Embryonic facial prominence (tissue), 1 donor: ENCODE results near the gene KCNK17.

Source experiments
- DNase-seq: peaks from one replicate; pipeline ENCODE4 v3.0.0-alpha.2; 2016; ENCODE audit errors: extremely low spot score

The KCNK17 gene

GRCh38 chr6:39338397-39338796, 24.2 kb upstream of the KCNK17 start:
- no peak for DNase-seq

- DNase-seq = no peak
Measured at GRCh38 chr6:39335780-39336545, 21.7 kb upstream of the KCNK17 start.

DNA sequence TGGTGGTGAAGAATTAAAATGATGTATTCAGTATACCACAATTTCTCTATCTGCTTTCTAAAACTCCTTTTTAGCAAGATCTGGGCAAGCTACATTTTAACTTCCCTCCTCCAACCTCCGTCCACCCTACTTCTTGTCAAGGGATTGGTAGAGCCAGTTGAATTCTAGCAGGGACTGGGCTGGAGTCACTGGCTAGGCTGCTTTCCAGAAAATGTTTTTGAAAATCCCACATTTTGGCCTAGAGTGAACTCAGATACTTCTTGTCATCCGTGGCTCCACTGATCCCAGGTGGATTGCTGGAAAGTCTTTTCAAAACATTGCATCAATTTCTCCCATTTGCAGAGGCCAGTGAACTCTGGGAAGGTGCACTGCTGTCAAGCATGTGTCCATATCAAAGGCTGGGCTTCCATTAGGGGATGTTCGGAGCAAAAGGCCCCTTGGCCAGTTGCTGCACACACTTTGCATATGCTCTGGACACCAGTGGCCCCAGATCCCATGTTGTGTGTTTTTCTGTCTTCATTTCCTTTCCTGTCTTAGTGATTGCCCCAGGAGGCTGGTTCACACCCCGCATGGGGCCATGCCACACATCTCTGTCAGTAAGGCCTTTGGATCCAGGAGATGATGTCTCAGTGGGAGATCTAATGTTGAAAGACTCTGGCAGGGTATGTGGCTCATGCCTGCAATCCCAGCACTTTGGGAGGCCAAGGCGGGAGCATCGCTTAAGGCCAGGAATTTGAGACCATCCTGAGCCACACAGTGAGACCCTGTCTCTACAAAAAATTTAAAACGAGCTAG, 19.6 kb upstream of the KCNK17 start:
- DNase-seq = no peak

GRCh38 chr6:39330476-39330875, 16.3 kb upstream of the KCNK17 start:
- no peak for DNase-seq

- DNase-seq = no peak
Measured at GRCh38 chr6:39330057-39330456, 15.8 kb upstream of the KCNK17 start.

DNA sequence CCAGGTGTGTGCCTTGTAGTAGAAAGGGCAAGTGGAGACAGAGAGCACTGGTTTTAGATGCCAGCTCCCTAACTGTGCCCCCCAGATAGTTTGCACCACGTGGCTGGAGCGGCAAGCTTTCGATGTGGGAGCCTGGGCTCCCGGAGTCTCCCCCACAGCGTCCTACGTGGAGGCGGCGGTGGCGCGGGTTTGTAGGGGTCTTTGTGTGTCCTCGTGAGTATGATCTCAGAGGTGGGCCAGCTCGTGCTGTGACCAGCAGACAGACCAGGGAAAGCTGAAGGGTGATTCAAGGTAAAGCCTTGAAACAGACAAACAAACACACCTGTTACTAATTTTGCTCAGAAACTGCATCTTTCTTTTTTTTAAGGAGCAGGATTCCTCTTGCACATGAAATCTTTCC, 13.8 kb upstream of the KCNK17 start:
- no peak for DNase-seq

GRCh38 chr6:39327507-39327906, 13.3 kb upstream of the KCNK17 start:
- DNase-seq = no peak

- no peak for DNase-seq
Measured at GRCh38 chr6:39322306-39322850, 8.2 kb upstream of the KCNK17 start, which contains the start of gene KCNK16. Gene KCNK16, minus strand, starts transcription at chr6:39322702. Its CDS starts 162 bp downstream, at chr6:39322540.

- no peak for DNase-seq
Measured at GRCh38 chr6:39321761-39322160, 7.5 kb upstream of the KCNK17 start.

GRCh38 chr6:39320363-39320984, 6.3 kb upstream of the KCNK17 start:
- DNase-seq = no peak

- DNase-seq = no peak
Measured at GRCh38 chr6:39319621-39320362, 5.6 kb upstream of the KCNK17 start.

DNA sequence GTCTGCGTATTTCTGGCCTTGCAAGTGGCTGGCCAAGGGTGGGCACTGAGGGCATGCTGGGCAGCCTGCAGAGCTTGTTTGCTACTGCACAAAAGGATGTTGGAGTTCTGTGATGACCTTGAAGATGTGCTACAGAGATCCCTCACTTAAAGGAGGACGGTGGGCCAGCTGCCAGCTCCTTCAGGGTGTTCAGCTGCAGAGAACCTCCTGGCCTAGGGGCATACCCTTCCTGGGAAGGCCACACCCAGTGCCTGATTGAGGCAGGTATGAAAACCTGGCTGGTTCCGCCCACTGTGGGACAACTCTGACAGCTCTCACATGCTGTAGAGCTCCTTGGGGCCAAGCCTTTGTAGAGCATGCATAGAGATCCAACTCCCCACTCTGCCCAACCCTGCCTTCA, 3.0 kb upstream of the KCNK17 start:
- no peak for DNase-seq

DNA sequence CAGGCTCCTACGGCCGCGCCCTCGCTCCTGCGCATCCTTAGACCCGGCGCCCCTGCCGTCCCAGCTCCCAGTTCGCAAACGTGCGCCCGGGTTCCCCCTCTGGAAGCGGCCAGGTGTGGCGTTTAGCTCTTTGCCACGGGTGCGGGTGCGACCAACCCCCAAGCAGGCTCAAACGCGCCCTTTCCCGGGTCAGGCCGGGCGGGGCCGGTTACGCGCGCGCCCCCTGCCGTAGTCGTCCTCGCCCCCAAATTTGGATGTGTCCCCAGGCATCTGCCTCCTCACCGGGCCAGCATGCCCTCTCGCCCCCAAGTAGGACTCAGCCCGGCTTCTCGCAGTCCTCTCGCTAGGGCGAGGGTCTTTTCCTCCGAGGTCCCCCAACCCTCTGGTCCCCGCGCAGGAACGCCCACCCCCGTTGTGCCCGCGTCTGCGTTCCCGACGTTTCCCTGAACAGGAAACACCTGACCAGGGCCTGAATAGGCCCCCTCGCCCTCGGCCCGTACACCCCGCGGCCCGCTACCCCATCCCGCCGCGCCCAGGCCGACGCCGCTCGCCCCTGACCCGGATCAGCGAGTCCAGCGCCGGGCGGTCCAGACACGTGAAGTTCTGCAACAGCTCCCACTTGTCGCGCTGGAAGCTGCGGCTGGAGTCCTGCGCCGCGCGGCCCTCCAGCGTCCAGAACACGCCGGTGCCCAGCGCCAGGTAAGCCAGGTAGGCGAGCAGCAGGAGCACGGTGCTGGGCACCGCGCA, 520 bp downstream of the KCNK17 start:
- DNase-seq = no peak

GRCh38 chr6:39312912-39313525, 1.2 kb downstream of the KCNK17 start:
- DNase-seq = no peak

DNA sequence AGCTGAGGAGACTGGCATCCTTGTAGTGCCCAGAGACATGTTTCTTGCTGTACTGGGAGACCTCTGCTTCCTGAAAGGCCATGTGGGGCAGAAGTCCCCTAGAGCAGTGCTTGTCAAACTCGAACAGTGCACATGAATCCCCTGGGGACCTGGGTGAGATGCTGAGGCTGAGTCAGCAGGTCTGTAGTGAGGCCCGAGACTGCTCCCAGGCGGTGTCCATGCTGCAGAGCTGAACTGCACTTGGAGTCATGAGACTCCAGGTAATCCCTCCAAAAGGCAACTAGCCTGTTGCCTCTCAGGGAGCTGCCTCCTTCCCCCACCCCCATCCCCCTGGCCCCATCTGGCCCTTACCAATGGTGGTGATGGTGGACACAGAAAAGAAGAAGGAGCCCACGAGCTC, 3.7 kb downstream of the KCNK17 start:
- DNase-seq = no peak

DNA sequence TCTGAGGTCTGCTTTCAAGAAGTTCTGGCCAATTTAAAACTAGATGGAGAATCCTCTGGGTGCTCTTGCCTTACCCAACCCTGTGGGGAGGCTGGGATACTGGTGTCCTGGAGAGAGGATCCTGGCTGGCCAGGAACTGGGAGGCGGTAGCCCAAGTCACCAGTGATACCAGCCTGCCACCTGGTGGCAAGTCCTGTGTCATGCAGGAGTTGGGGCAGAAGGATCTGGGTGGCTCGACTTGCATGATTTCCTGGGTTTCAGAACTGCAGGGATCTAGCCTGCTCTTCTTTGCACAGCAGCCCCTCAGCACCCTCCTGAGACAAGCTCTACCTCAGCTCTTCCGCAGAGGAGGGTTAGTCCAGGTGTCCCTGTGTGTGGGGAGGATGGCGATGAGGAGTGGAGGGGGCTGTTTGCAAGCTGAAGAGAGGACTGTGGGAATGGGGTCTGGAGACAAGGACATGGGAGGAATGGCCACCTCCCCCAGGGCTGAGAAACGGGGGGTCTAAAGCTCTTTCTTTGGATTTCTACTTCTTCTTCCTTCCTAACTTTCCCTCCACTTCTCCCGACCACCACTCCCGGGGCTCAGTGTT, 4.2 kb downstream of the KCNK17 start:
- DNase-seq = no peak

GRCh38 chr6:39307462-39307861, 6.8 kb downstream of the KCNK17 start:
- no peak for DNase-seq

GRCh38 chr6:39304951-39305350, 9.3 kb downstream of the KCNK17 start:
- DNase-seq = no peak

GRCh38 chr6:39303425-39304153, 10.6 kb downstream of the KCNK17 start:
- DNase-seq = no peak
